OCI-LY1 (cell line): ENCODE measurements around the gene BDNF.

Experiments used
- H2AFZ ChIP-seq: fragments of 200-600 bp; sonication (generic), shearing (Covaris generic); 2 replicates; pipeline ENCODE4 v1.6.0; 2014; ENCODE audit warnings: antibody characterized with exemption, mild to moderate bottlenecking, low read length
- H3F3A ChIP-seq: fragments of 200-600 bp; sonication (generic), shearing (Covaris generic); 2 replicates; pipeline ENCODE4 v1.6.0; 2014; ENCODE audit warnings: mild to moderate bottlenecking, antibody characterized with exemption, low read length, moderate library complexity; ENCODE audit not compliant: insufficient read depth
- H3K27ac ChIP-seq: fragments of 200-600 bp; sonication (generic); 2 replicates; pipeline ENCODE4 v1.5.1; 2014; ENCODE audit warnings: low read length, mixed run types, mild to moderate bottlenecking, low read depth; ENCODE audit not compliant: poor library complexity, severe bottlenecking
- H3K27me3 ChIP-seq: fragments of 200-600 bp; sonication (generic); 2 replicates; pipeline ENCODE4 v1.6.0; 2014; ENCODE audit warnings: antibody characterized with exemption, mild to moderate bottlenecking, low read length, moderate library complexity; ENCODE audit not compliant: insufficient read depth
- H3K36me3 ChIP-seq: fragments of 200-600 bp; sonication (generic); 2 replicates; pipeline ENCODE4 v1.6.1; 2014; ENCODE audit warnings: mild to moderate bottlenecking, antibody characterized with exemption, low read length, moderate library complexity, mixed read lengths; ENCODE audit not compliant: insufficient read depth
- H3K4me1 ChIP-seq: fragments of 200-600 bp; sonication (generic); 2 replicates; pipeline ENCODE4 v1.5.1; 2014; ENCODE audit warnings: mild to moderate bottlenecking, low read length, moderate library complexity; ENCODE audit not compliant: insufficient read depth, severe bottlenecking
- H3K4me2 ChIP-seq: fragments of 200-600 bp; sonication (generic), shearing (Covaris generic); 2 replicates; pipeline ENCODE4 v1.6.1; 2014; ENCODE audit warnings: low read length
- H3K4me3 ChIP-seq: fragments of 200-600 bp; sonication (generic); 2 replicates; pipeline ENCODE4 v1.5.1; 2014; ENCODE audit warnings: low read length, low read depth, mild to moderate bottlenecking, mixed read lengths; ENCODE audit not compliant: poor library complexity, severe bottlenecking
- H3K79me2 ChIP-seq: fragments of 200-600 bp; shearing (Covaris generic); 2 replicates; pipeline ENCODE4 v1.6.1; 2016; ENCODE audit warnings: mixed run types, low read length, mixed read lengths; ENCODE audit not compliant: insufficient read depth
- H3K9ac ChIP-seq: fragments of 200-600 bp; sonication (generic), shearing (Covaris generic); 2 replicates; pipeline ENCODE4 v1.6.1; 2014; ENCODE audit warnings: mild to moderate bottlenecking, low read length, mixed read lengths
- H3K9me2 ChIP-seq: fragments of 200-600 bp; sonication (generic), shearing (Covaris generic); 2 replicates; pipeline ENCODE4 v1.6.1; 2014; ENCODE audit warnings: low read depth, mild to moderate bottlenecking, low read length, mixed read lengths
- H3K9me3 ChIP-seq: fragments of 200-600 bp; shearing (Covaris generic); 2 replicates; pipeline ENCODE4 v1.6.1; 2014; ENCODE audit warnings: low read length, mixed read lengths
- H4K20me1 ChIP-seq: fragments of 200-600 bp; sonication (generic), shearing (Covaris generic); 2 replicates; pipeline ENCODE4 v1.6.0; 2016; ENCODE audit warnings: mild to moderate bottlenecking, low read length; ENCODE audit not compliant: insufficient read depth
- EZH2 ChIP-seq: fragments of 200-600 bp; sonication (generic), shearing (Covaris generic); IDR thresholded peaks from 2 replicates; pipeline ENCODE4 v1.8.0; 2017; ENCODE audit warnings: borderline replicate concordance, mixed run types, mild to moderate bottlenecking, antibody characterized with exemption, low read length, moderate library complexity, mixed read lengths
- TF ChIP-seq, protein P1 (sequence below): fragments of 200-600 bp; sonication (generic), shearing (Covaris generic); IDR thresholded peaks from 2 replicates; pipeline ENCODE4 v1.5.1; 2017; ENCODE audit warnings: mild to moderate bottlenecking, antibody characterized with exemption, low read length, moderate library complexity, mixed read lengths

The BDNF gene

DNA sequence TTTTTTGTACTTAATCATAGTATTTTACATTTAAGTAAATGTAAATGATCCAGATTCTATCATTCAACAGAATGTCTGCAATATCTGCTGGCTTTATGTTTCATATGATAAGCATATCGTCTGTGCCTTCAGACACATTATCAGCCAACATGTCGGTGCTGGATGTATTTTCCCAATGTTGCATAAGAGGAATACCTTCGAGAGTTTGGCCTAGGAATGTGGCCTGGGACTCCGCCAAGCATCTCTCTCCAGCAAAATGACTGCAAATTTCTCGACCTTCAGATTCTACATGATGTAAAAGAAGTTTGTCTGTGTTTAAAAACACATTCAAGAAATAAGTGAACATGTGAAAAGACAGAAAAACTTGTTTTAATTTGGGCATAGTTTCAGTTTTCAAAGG is 6.9 kb downstream of the BDNF start:
- no peaks in the 10 kb centered on the region for H3K9me2 ChIP-seq
- no peaks in the 10 kb centered on the region for H4K20me1 ChIP-seq
- H3K4me3 ChIP-seq, result no peak overlapping the region
- no peak for TF ChIP-seq EZH2
- TF ChIP-seq, protein P1, sequence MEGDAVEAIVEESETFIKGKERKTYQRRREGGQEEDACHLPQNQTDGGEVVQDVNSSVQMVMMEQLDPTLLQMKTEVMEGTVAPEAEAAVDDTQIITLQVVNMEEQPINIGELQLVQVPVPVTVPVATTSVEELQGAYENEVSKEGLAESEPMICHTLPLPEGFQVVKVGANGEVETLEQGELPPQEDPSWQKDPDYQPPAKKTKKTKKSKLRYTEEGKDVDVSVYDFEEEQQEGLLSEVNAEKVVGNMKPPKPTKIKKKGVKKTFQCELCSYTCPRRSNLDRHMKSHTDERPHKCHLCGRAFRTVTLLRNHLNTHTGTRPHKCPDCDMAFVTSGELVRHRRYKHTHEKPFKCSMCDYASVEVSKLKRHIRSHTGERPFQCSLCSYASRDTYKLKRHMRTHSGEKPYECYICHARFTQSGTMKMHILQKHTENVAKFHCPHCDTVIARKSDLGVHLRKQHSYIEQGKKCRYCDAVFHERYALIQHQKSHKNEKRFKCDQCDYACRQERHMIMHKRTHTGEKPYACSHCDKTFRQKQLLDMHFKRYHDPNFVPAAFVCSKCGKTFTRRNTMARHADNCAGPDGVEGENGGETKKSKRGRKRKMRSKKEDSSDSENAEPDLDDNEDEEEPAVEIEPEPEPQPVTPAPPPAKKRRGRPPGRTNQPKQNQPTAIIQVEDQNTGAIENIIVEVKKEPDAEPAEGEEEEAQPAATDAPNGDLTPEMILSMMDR, result no peak
- no peak overlapping the region for H2AFZ ChIP-seq
- H3K4me2 ChIP-seq, result no peak overlapping the region
- H3K4me1 ChIP-seq, result no peaks in the 10 kb centered on the region
- no peaks in the 10 kb centered on the region for H3K36me3 ChIP-seq
- H3K9me3 ChIP-seq, result no peaks in the 10 kb centered on the region
- no peak overlapping the region for H3K9ac ChIP-seq
- no peaks in the 10 kb centered on the region for H3F3A ChIP-seq
- H3K27me3 ChIP-seq, result no peaks in the 10 kb centered on the region
- no peaks in the 10 kb centered on the region for H3K79me2 ChIP-seq
- H3K27ac ChIP-seq, result no peak overlapping the region

DNA sequence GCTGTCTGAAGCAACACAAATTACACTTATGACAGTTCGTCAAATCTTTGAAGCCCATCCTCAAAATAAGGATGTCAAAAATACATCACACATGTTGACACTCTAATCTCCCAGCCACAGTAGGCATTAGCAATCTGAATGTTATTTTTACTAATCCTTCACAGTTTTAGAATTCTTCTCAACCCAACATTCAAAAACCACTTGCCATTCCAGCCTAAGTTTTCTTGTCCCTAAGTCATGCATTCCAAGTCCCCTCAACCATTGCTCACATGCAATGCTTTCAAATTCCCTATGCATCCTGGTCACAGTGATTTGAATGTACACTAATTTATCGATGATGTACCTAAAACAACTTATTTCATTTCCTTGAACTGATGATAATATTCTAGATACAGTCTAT is 7.5 kb downstream of the BDNF start:
- TF ChIP-seq EZH2, result no peak
- TF ChIP-seq, protein P1, result no peak
- H3K79me2 ChIP-seq, result no peaks in the 10 kb centered on the region
- H3F3A ChIP-seq, result no peaks in the 10 kb centered on the region
- H3K4me1 ChIP-seq, result no peaks in the 10 kb centered on the region
- H3K9ac ChIP-seq, result no peak overlapping the region
- H3K4me2 ChIP-seq, result no peak overlapping the region
- H3K9me3 ChIP-seq, result no peaks in the 10 kb centered on the region
- no peaks in the 10 kb centered on the region for H3K27me3 ChIP-seq
- H3K4me3 ChIP-seq, result no peak overlapping the region
- H2AFZ ChIP-seq, result no peak overlapping the region
- no peaks in the 10 kb centered on the region for H3K36me3 ChIP-seq
- no peaks in the 10 kb centered on the region for H4K20me1 ChIP-seq
- H3K9me2 ChIP-seq, result no peaks in the 10 kb centered on the region
- H3K27ac ChIP-seq, result no peak overlapping the region

DNA sequence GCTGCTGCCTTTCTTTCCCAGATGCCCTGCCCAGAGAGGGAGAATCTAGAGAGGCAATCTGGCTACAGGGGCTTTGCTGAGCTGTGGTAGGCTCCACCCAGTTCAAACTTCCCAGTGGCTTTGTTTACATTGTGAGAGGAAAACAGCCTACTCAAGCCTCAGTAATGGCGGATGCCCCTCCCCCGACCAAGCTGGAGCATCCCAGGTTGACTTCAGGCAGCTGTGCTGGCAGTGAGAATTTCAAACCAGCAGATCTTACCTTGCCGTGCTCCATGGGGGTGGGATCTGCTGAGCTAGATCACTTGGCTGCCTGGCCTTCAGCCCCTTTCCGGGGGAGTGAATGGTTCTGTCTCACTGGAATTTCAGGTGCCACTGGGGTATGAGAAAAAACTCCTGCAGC is 12.2 kb downstream of the BDNF start:
- H3F3A ChIP-seq, result no peaks in the 10 kb centered on the region
- H3K4me3 ChIP-seq, result no peak overlapping the region
- H3K9me3 ChIP-seq, result no peaks in the 10 kb centered on the region
- H3K4me1 ChIP-seq, result no peaks in the 10 kb centered on the region
- no peaks in the 10 kb centered on the region for H3K9me2 ChIP-seq
- H3K36me3 ChIP-seq, result no peaks in the 10 kb centered on the region
- no peak overlapping the region for H3K4me2 ChIP-seq
- no peak overlapping the region for H2AFZ ChIP-seq
- no peaks in the 10 kb centered on the region for H3K27me3 ChIP-seq
- H3K79me2 ChIP-seq, result no peaks in the 10 kb centered on the region
- TF ChIP-seq, protein P1, result no peak
- no peak for TF ChIP-seq EZH2
- H3K27ac ChIP-seq, result no peak overlapping the region
- H3K9ac ChIP-seq, result no peak overlapping the region
- no peaks in the 10 kb centered on the region for H4K20me1 ChIP-seq
